HL-60 (cell line): Measurements from ENCODE around the gene SP110.
A peak's percentile ranks its signal among the peaks of the same experiment; 100 is the strongest.
"Not testable (repeated sequence)": the region's sequence is repeated elsewhere in the genome, so short reads cannot be mapped to it uniquely, and the experiment has no call there.

Experiments used
- DNase-seq, 2 experiments: peaks; one replicate each; pipeline ENCODE4 v3.0.0-alpha.2; 2010 to 2020; ENCODE audit warnings: low read depth in 1 of 2, low spot score in 1 of 2
- H3K27ac ChIP-seq: fragments of 250-450 bp; sonication (Bioruptor Pico); replicated peaks from 2 replicates; pipeline ENCODE4 v1.5.1; 2020; ENCODE audit warnings: mild to moderate bottlenecking, moderate library complexity
- H3K27me3 ChIP-seq: fragments of 250-450 bp; sonication (Bioruptor Pico); 2 replicates; pipeline ENCODE4 v1.5.1; 2021; ENCODE audit warnings: mild to moderate bottlenecking, moderate library complexity; ENCODE audit not compliant: insufficient read depth, poor library complexity, severe bottlenecking
- H3K4me3 ChIP-seq: replicated peaks from 2 replicates; pipeline ENCODE4 v1.5.1; 2011; ENCODE audit warnings: mild to moderate bottlenecking, control low read depth, low read length; ENCODE audit not compliant: insufficient read depth
- GABPA ChIP-seq: IDR thresholded peaks from 2 replicates; pipeline ENCODE4 v1.6.1; 2012; ENCODE audit warnings: low read depth
- POLR2AphosphoS5 ChIP-seq: IDR thresholded peaks from 2 replicates; pipeline ENCODE4 v1.6.1; 2012; ENCODE audit warnings: low read depth
- SPI1 ChIP-seq: IDR thresholded peaks from 2 replicates; pipeline ENCODE4 v1.6.1; 2012; ENCODE audit warnings: low read depth, mild to moderate bottlenecking, borderline replicate concordance
- TF ChIP-seq, protein P1 (sequence below): IDR thresholded peaks from 2 replicates; pipeline ENCODE4 v1.6.1; 2012; ENCODE audit warnings: low read depth; ENCODE audit not compliant: insufficient replicate concordance
- TF ChIP-seq, protein P2 (sequence below): IDR thresholded peaks from one replicate; pipeline ENCODE4 v1.5.1; 2011; ENCODE audit warnings: low read length, control low read depth, inconsistent platforms; ENCODE audit not compliant: insufficient read depth

The SP110 gene

DNA sequence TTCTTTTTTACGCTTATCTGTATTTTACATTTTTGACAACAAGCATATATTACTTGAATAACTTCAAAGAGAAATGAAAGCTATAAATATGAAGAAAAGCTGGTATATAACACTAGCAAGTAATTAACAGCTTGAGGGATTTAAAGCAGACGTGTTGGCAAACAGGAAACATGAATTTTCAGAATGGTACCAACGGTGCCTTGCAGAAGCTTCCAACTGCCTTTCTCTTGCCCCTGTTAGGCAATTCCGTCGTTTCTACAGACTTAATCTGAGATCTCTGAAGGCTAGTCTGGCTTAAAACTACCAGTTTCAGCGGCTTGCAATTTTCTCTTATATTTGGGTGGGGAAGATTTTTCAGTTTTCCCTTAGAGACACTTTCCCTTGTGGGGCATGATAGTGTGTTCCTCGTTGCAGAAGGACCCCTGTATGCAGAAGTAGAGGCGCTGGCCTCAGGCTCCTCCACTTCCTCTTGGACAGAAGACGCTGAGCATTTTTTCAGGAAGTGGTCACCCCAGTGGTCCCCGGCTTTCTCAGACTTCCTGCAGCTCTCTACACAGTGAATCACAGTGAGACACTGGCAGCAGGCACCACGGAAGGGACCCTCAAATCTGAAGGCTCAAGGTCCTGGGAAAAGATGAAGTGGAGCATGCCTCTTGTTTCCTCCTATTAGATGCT lies 94.9 kb downstream of the SP110 start:
- Histone ChIP-seq H3K27ac (peak overlapping the region; percentile 85), H3K27me3 (no peaks in the 10 kb centered on the region), H3K4me3 (peak overlapping the region; percentile 15; the same call in 1 of the 2 replicates)
- peak; percentile 82 to 95 for DNase-seq
- TF ChIP-seq POLR2AphosphoS5, result peak; percentile 65; the same call in 1 of the 2 replicates
- TF ChIP-seq, protein P1, sequence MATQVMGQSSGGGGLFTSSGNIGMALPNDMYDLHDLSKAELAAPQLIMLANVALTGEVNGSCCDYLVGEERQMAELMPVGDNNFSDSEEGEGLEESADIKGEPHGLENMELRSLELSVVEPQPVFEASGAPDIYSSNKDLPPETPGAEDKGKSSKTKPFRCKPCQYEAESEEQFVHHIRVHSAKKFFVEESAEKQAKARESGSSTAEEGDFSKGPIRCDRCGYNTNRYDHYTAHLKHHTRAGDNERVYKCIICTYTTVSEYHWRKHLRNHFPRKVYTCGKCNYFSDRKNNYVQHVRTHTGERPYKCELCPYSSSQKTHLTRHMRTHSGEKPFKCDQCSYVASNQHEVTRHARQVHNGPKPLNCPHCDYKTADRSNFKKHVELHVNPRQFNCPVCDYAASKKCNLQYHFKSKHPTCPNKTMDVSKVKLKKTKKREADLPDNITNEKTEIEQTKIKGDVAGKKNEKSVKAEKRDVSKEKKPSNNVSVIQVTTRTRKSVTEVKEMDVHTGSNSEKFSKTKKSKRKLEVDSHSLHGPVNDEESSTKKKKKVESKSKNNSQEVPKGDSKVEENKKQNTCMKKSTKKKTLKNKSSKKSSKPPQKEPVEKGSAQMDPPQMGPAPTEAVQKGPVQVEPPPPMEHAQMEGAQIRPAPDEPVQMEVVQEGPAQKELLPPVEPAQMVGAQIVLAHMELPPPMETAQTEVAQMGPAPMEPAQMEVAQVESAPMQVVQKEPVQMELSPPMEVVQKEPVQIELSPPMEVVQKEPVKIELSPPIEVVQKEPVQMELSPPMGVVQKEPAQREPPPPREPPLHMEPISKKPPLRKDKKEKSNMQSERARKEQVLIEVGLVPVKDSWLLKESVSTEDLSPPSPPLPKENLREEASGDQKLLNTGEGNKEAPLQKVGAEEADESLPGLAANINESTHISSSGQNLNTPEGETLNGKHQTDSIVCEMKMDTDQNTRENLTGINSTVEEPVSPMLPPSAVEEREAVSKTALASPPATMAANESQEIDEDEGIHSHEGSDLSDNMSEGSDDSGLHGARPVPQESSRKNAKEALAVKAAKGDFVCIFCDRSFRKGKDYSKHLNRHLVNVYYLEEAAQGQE, result no peak
- peak; percentile 99 for TF ChIP-seq SPI1
- TF ChIP-seq, protein P2, sequence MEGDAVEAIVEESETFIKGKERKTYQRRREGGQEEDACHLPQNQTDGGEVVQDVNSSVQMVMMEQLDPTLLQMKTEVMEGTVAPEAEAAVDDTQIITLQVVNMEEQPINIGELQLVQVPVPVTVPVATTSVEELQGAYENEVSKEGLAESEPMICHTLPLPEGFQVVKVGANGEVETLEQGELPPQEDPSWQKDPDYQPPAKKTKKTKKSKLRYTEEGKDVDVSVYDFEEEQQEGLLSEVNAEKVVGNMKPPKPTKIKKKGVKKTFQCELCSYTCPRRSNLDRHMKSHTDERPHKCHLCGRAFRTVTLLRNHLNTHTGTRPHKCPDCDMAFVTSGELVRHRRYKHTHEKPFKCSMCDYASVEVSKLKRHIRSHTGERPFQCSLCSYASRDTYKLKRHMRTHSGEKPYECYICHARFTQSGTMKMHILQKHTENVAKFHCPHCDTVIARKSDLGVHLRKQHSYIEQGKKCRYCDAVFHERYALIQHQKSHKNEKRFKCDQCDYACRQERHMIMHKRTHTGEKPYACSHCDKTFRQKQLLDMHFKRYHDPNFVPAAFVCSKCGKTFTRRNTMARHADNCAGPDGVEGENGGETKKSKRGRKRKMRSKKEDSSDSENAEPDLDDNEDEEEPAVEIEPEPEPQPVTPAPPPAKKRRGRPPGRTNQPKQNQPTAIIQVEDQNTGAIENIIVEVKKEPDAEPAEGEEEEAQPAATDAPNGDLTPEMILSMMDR, result no peak
- peak; percentile 75 for TF ChIP-seq GABPA

DNA sequence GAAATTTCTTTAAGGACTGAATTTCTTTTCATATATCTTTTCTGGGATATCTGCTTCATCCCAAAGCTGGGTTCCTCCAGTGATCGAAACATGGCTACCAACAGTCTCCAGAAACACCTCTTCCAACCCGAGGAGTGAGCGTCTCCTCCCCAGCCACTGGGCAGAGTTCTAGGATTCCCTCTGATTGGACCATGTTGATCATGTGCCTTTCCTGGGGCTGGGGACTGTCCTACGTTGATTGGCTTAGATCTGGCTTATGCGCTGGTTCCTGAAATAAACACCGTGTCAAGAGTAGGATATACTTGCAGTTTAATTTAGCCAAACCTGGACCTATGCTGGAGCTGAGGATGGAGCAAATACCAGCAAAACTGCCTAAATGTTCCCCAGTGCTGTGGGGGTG lies 95.5 kb downstream of the SP110 start:
- H3K27ac ChIP-seq, result peak overlapping the region; percentile 85
- DNase-seq, result peak; percentile 78 to 94

DNA sequence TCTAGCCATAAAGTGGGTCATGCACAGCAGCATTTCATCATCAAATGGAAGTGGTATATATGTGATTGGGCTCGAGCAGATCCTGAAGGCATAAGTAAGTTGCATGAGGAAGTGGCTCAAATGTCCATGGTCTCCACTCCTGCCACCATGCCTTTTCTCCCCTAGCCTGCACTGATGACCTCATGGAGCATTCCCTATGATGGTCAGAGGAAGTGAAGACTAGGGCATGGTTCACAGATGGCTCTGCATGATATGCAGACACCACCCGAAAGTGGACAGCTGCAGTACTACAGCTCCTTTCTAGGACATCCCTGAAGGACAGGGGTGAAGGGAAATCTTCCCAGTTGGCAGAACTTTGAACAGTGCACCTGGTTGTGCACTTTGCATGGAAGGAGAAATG lies 99.4 kb downstream of the SP110 start:
- not testable (repeated sequence) for H3K4me3 ChIP-seq, H3K27ac ChIP-seq, DNase-seq, H3K27me3 ChIP-seq

More for the DNA sequence above, 95.5 kb downstream of the SP110 start:
- peak overlapping the region; percentile 15; the same call in 1 of the 2 replicates for H3K4me3 ChIP-seq
- peak; percentile 54; the same call in 1 of the 2 replicates for TF ChIP-seq POLR2AphosphoS5
- TF ChIP-seq, protein P2, result no peak
- no peaks in the 10 kb centered on the region for H3K27me3 ChIP-seq

DNA sequence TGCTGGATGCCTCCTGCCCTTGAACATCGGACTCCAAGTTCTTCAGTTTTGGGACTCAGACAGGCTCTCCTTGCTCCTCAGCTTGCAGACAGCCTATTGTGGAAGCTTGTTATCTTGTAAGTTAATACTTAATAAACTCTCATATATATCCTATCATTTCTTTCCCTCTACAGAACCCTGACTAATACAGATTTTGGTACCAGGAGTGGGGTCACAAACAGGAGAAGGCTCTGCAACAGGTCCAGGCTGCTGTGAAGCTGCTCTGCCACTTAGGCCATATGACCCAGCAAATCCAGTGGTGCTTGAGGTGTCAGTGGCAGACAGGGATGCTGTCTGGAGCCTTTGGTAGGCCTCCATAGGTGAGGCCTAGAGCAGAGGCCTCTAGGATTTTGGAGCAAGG lies 100.0 kb downstream of the SP110 start:
- H3K27ac ChIP-seq, H3K27me3 ChIP-seq, DNase-seq, H3K4me3 ChIP-seq: not testable (repeated sequence)
